Stimulated activated CD4-positive, alpha-beta T cell treated with anti-CD3 and anti-CD28 coated beads, Interleukin-4, amount 100 ng/mL, for 24 hours (primary cell): ENCODE data around the gene DSG2.
"Not testable (repeated sequence)": the region's sequence is repeated elsewhere in the genome, so short reads cannot be mapped to it uniquely, and the experiment has no call there.

Source experiments
- DNase-seq: peaks from one replicate; pipeline ENCODE4 v3.0.0-alpha.2; 2020

The DSG2 gene

GRCh38 chr18:31497836-31498573, at the start of gene DSG2:
TSS of gene DSG2 (plus strand) at chr18:31498177. CDS start at chr18:31498252, 75 bp downstream.
- no peak for DNase-seq

- no peak for DNase-seq
These were observed 47.6 kb upstream of the DSG2 start for GRCh38 chr18:31450409-31450808.

DNA sequence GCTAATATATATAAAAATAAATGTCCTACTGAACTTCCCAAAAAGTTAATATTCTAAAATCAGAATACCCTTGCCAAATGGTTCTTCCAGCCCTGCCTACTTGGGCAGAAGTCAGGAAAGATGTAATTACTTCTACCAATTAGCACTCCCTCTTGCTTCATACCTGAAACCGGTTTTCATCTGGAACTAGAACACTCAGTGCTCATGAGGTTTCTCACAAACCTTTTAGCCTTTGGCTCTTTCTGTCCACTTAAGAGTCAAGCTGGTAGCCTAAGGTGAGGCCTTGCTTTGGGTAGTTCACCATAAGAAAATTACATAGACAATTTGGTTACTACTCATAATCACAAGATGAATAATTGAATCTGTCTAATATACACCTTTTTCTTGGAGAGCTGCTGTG, 46.4 kb upstream of the DSG2 start:
- no peak for DNase-seq

GRCh38 chr18:31454066-31454708, 43.8 kb upstream of the DSG2 start:
- no peak for DNase-seq

DNA sequence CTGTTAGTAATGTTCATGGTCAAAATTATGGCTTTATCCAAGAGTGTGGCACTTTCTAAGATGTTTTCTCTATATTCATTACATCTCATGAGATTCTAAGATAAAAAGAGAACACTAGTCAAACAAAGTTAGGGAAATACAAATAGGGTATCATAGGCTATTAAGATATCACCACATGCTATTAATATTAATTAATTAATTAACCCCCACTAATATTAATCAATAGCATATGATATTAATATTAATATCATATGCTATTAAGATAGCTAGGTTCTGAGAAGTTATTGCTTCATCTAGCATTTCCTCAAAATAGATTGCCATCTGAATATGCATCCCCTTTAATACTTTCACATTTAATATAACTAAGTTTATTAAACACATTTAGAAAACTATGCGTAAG, 28.3 kb upstream of the DSG2 start:
- DNase-seq, result no peak

- no peak for DNase-seq
These were observed 19.3 kb upstream of the DSG2 start for GRCh38 chr18:31478688-31479087.

GRCh38 chr18:31482051-31482450, 15.9 kb upstream of the DSG2 start:
- DNase-seq, result no peak

DNA sequence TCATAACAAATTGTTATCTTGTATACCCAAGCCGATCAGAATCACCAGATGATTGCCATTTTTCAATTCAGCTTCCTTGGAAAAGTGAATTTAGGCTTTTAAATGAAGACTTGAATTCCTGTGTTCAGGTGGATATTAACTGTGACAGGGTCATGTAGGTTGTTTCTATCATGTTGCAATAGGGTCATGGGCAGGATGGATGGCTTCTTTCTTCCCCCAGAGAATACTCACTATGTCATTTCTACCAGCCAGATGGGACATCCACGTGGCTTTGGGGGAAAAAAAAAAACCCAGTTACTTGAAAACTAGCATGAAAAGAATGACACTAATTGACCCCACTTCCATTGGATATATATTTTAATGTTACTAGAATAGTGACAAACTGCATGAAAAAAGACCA, 14.6 kb upstream of the DSG2 start:
- DNase-seq, result no peak

DNA sequence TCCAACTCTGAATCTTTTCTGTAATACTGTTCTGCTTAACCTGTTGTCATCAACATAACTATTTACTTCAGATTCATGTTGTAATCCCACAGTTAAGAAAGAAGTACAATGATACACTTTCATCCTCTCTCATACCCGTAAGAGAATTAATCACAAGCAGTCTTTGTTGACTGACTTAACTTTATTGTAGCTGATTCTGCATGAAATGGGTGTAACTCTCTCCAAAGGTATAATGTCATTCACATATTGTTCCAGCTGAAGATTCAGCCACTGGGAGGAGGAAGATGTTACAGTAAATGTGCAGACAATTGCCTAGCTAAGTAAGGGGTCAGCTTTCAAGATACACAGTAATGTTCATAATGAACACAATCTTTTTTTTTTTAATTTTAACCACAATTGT, 13.5 kb upstream of the DSG2 start:
- DNase-seq, result no peak

DNA sequence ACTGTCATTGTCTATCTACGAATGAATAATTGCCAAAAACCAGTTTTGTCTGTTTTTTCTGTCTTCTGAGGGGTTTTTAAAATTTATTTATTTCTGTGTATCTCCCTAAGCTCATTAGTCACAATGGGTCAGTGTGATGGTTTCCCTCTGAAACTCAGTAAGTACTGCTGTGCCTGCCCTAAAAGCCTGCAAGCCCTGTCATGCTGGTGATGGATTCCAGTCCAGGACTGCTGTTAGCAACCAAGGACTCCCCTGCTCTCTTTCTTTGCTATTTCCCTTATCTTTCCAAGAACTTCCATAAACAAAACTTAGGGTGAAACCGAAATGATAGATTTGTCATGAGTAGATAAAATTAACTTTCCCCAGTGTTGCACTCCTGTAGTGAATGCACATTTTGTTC, 11.8 kb upstream of the DSG2 start:
- no peak for DNase-seq

DNA sequence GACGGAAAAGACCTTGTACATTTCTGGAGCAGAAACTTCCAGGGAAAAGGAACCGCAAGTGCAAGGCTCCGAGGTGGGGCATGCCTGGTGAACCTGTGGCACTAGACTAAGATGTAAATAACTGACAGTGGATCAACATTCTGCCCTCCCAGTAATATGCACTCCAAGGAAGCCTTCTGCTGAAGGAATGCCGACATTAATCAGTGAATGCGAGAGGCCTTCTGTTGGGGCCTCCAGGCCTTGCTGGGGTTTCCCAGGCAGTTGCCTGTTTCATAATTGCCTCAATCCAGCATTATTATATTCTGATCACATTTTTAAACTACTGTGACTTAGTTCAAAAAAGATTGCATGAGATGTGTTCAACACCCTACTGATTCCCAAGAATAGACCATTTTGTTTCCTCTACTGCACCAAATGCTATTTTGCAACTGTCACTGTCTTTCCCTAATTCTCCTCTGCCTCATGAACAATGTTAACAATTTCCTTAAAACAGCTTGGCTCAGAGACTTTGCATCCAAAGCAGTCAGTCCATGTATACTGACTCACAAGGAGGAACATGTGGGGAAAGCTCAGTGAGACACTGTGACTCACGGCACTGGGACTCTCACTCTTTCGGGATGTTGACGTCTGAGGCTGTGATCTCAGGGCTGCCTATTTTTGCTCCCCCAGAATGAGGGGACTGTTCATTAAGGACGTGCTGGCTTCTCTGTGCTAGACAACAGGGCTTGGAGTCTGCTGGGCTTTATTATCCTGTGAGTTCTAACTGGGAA, 10.5 kb upstream of the DSG2 start:
- no peak for DNase-seq

GRCh38 chr18:31489311-31489710, 8.7 kb upstream of the DSG2 start:
- DNase-seq, result no peak

- DNase-seq, result no peak
These were observed 7.6 kb upstream of the DSG2 start for GRCh38 chr18:31490387-31490786.

DNA sequence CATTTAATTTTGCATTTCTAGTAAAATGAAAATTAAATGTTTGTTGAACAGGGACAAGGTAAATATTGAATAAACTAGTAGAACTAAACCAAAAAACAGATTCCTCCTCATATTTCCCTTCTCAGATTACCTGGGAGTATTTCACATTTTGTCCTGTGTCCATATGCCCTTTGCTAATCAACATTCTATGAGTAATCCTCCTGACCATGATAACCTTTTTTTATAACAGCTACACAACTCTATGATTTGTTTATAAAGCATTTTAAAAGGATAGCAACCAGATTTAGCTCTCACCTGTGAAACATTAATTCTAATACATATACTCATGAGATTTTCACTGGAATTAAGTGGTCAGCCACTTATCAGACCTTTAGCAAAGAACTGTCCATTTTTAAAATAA, 7.1 kb upstream of the DSG2 start:
- DNase-seq, result no peak

GRCh38 chr18:31491586-31491985, 6.4 kb upstream of the DSG2 start:
- DNase-seq, result no peak

GRCh38 chr18:31492671-31493070, 5.3 kb upstream of the DSG2 start:
- no peak for DNase-seq

- no peak for DNase-seq
These were observed 4.8 kb upstream of the DSG2 start for GRCh38 chr18:31493171-31493570.

GRCh38 chr18:31493941-31494340, 4.0 kb upstream of the DSG2 start:
- DNase-seq, result no peak

- not testable (repeated sequence) for DNase-seq
These were observed 3.2 kb upstream of the DSG2 start for GRCh38 chr18:31494705-31495244.

- no peak for DNase-seq
These were observed 557 bp upstream of the DSG2 start for GRCh38 chr18:31497404-31497835.

DNA sequence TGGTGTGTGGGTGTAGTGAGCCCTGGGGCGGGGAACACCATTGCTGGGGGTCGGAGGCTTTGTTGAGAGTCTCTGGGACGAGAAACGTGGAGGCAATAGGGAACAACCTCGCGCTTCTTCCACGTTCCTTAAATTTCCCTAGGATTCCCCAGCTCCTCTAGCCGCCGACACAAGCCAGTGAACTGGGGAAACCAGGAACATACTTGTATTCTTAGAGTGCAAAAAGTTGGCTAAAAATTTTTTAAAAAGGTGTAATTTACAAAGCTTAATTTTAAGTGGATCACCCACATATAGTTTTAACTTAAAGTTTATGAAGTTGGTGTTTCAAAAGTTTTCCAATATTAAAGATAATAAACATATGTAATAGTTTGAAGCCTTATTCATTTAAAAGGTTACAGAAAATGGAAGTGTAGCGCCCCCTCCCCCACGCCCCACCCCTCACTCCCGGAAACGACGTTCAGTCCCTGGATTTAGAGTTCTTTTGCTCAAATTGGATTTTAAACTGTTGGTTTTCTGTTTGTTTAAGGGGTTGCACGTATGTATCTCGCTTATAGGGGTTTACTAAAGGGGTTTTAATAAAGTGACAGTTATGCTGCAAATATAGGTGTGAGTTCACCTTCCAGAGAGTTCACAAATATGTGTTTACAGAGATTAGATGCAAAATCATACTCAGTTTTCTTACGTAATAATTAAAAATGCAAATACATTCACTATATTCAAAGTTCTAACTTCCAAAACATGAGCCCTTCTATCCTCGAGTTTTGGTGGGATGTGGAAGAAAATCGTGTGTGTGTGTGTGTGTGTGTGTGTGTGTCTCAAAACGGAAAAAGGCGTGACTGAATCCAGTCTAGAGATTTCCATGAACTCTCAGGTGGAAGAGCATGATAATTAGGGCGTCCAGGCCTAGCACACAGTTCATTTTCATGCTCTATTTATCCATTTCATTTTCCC, 872 bp downstream of the DSG2 start:
- DNase-seq, result no peak

DNA sequence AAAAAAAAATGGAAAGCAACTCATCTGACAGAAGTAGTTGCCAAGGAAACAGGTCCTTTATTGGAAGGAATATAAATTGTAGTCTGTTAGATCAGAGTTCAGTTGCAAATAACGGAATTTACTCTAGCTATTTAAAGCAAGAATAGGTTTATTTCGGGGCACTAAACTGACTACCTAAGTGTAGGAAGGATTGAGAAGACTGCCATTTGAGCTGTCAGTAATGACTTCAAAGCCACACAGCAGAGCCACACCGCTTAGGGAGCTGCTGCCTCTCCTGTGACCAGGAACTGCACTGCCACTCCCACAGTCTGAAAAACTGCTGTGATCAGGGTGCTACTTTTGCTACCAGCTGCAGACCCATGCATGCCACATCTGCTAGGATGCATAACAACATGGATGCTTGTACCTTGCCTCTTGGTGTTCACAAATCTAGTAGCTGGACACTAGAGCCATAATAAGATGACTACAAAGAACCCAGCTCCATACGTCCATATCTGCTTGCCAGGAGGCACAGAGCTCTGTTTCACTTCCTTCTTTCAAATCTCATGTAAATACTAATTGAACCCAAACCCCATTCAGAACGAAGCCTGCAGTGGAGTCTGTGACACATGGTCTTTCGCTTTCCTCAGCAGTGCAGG, 2.2 kb downstream of the DSG2 start:
- DNase-seq, result no peak
